ENCODE results near the gene CDC42BPB.

CDC42BPB gene

GRCh38 chr14:102909462-102909861, 147.9 kb downstream of the CDC42BPB start:
- H3K4me3 ChIP-seq (ENCODE audit: low read length in 2 of 2), result no peak overlapping the region
- H3K36me3 ChIP-seq (ENCODE audit: control insufficient read depth in 2 of 2, insufficient read depth in 2 of 2, low read length in 2 of 2), result peaks cover 4 to 9% of the 10 kb centered on the region in 2 donors
- H3K27me3 ChIP-seq (ENCODE audit: control insufficient read depth in 1 of 2, insufficient read depth in 2 of 2, low read length in 2 of 2), result no peaks in the 10 kb centered on the region
- H3K9ac ChIP-seq (ENCODE audit: low read length in 2 of 2), result no peak overlapping the region
- no peaks in the 10 kb centered on the region for H3K4me1 ChIP-seq (ENCODE audit: control insufficient read depth, insufficient read depth, low read length)
- no peaks in the 10 kb centered on the region for H3K9me3 ChIP-seq (ENCODE audit: control insufficient read depth in 2 of 2, low read length in 2 of 2)
- H3K27ac ChIP-seq (ENCODE audit: low read length), result no peak overlapping the region

GRCh38 chr14:102908766-102909455, 148.4 kb downstream of the CDC42BPB start:
- no peak overlapping the region for H3K27ac ChIP-seq (ENCODE audit: low read length)
- no peaks in the 10 kb centered on the region for H3K4me1 ChIP-seq (ENCODE audit: control insufficient read depth, insufficient read depth, low read length)
- no peak overlapping the region for H3K4me3 ChIP-seq (ENCODE audit: low read length in 2 of 2)
- H3K9me3 ChIP-seq (ENCODE audit: control insufficient read depth in 2 of 2, low read length in 2 of 2), result no peaks in the 10 kb centered on the region
- H3K9ac ChIP-seq (ENCODE audit: low read length in 2 of 2), result no peak overlapping the region
- peaks cover 4 to 10% of the 10 kb centered on the region in 2 donors for H3K36me3 ChIP-seq (ENCODE audit: control insufficient read depth in 2 of 2, insufficient read depth in 2 of 2, low read length in 2 of 2)
- H3K27me3 ChIP-seq (ENCODE audit: control insufficient read depth in 1 of 2, insufficient read depth in 2 of 2, low read length in 2 of 2), result no peaks in the 10 kb centered on the region

GRCh38 chr14:102907980-102908730, 149.2 kb downstream of the CDC42BPB start:
- H3K36me3 ChIP-seq (ENCODE audit: control insufficient read depth in 2 of 2, insufficient read depth in 2 of 2, low read length in 2 of 2), result peaks cover 4 to 11% of the 10 kb centered on the region in 2 donors
- no peak overlapping the region for H3K27ac ChIP-seq (ENCODE audit: low read length)
- H3K4me1 ChIP-seq (ENCODE audit: control insufficient read depth, insufficient read depth, low read length), result no peaks in the 10 kb centered on the region
- H3K27me3 ChIP-seq (ENCODE audit: control insufficient read depth in 1 of 2, insufficient read depth in 2 of 2, low read length in 2 of 2), result no peaks in the 10 kb centered on the region
- H3K9me3 ChIP-seq (ENCODE audit: control insufficient read depth in 2 of 2, low read length in 2 of 2), result no peaks in the 10 kb centered on the region
- no peak overlapping the region for H3K4me3 ChIP-seq (ENCODE audit: low read length in 2 of 2)
- H3K9ac ChIP-seq (ENCODE audit: low read length in 2 of 2), result no peak overlapping the region

GRCh38 chr14:102907303-102907844, 150.0 kb downstream of the CDC42BPB start:
- Histone ChIP-seq H3K9me3 (ENCODE audit: control insufficient read depth in 2 of 2, low read length in 2 of 2) (no peaks in the 10 kb centered on the region), H3K27ac (ENCODE audit: low read length) (no peak overlapping the region), H3K36me3 (ENCODE audit: control insufficient read depth in 2 of 2, insufficient read depth in 2 of 2, low read length in 2 of 2) (peaks cover 4 to 11% of the 10 kb centered on the region in 2 donors), H3K4me3 (ENCODE audit: low read length in 2 of 2) (no peak overlapping the region), H3K27me3 (ENCODE audit: control insufficient read depth in 1 of 2, insufficient read depth in 2 of 2, low read length in 2 of 2) (no peaks in the 10 kb centered on the region), H3K4me1 (ENCODE audit: control insufficient read depth, insufficient read depth, low read length) (no peaks in the 10 kb centered on the region), H3K9ac (ENCODE audit: low read length in 2 of 2) (no peak overlapping the region)

GRCh38 chr14:102906616-102907302, 150.6 kb downstream of the CDC42BPB start:
- Histone ChIP-seq H3K27ac (ENCODE audit: low read length) (no peak overlapping the region), H3K36me3 (ENCODE audit: control insufficient read depth in 2 of 2, insufficient read depth in 2 of 2, low read length in 2 of 2) (peaks cover 4 to 11% of the 10 kb centered on the region in 2 donors), H3K27me3 (ENCODE audit: control insufficient read depth in 1 of 2, insufficient read depth in 2 of 2, low read length in 2 of 2) (no peaks in the 10 kb centered on the region), H3K9ac (ENCODE audit: low read length in 2 of 2) (no peak overlapping the region), H3K4me1 (ENCODE audit: control insufficient read depth, insufficient read depth, low read length) (no peaks in the 10 kb centered on the region), H3K9me3 (ENCODE audit: control insufficient read depth in 2 of 2, low read length in 2 of 2) (no peaks in the 10 kb centered on the region), H3K4me3 (ENCODE audit: low read length in 2 of 2) (no peak overlapping the region)

GRCh38 chr14:102905116-102906108, 151.9 kb downstream of the CDC42BPB start:
- Histone ChIP-seq H3K27ac (ENCODE audit: low read length) (no peak overlapping the region), H3K9ac (ENCODE audit: low read length in 2 of 2) (no peak overlapping the region), H3K27me3 (ENCODE audit: control insufficient read depth in 1 of 2, insufficient read depth in 2 of 2, low read length in 2 of 2) (no peaks in the 10 kb centered on the region), H3K4me3 (ENCODE audit: low read length in 2 of 2) (no peak overlapping the region), H3K4me1 (ENCODE audit: control insufficient read depth, insufficient read depth, low read length) (no peaks in the 10 kb centered on the region), H3K36me3 (ENCODE audit: control insufficient read depth in 2 of 2, insufficient read depth in 2 of 2, low read length in 2 of 2) (peaks cover 4 to 11% of the 10 kb centered on the region in 2 donors), H3K9me3 (ENCODE audit: control insufficient read depth in 2 of 2, low read length in 2 of 2) (no peaks in the 10 kb centered on the region)

GRCh38 chr14:102903889-102904512, 153.3 kb downstream of the CDC42BPB start:
- Histone ChIP-seq H3K4me3 (ENCODE audit: low read length in 2 of 2) (no peak overlapping the region), H3K9me3 (ENCODE audit: control insufficient read depth in 2 of 2, low read length in 2 of 2) (no peaks in the 10 kb centered on the region), H3K36me3 (ENCODE audit: control insufficient read depth in 2 of 2, insufficient read depth in 2 of 2, low read length in 2 of 2) (peaks cover 4 to 9% of the 10 kb centered on the region in 2 donors), H3K9ac (ENCODE audit: low read length in 2 of 2) (no peak overlapping the region), H3K4me1 (ENCODE audit: control insufficient read depth, insufficient read depth, low read length) (no peaks in the 10 kb centered on the region), H3K27me3 (ENCODE audit: control insufficient read depth in 1 of 2, insufficient read depth in 2 of 2, low read length in 2 of 2) (no peaks in the 10 kb centered on the region), H3K27ac (ENCODE audit: low read length) (no peak overlapping the region)

GRCh38 chr14:102903248-102903888, 154.0 kb downstream of the CDC42BPB start:
- no peaks in the 10 kb centered on the region for H3K9me3 ChIP-seq (ENCODE audit: control insufficient read depth in 2 of 2, low read length in 2 of 2)
- H3K27ac ChIP-seq (ENCODE audit: low read length), result no peak overlapping the region
- H3K4me1 ChIP-seq (ENCODE audit: control insufficient read depth, insufficient read depth, low read length), result no peaks in the 10 kb centered on the region
- no peak overlapping the region for H3K9ac ChIP-seq (ENCODE audit: low read length in 2 of 2)
- H3K4me3 ChIP-seq (ENCODE audit: low read length in 2 of 2), result no peak overlapping the region
- H3K36me3 ChIP-seq (ENCODE audit: control insufficient read depth in 2 of 2, insufficient read depth in 2 of 2, low read length in 2 of 2), result peaks cover 6 to 9% of the 10 kb centered on the region in 2 donors
- no peaks in the 10 kb centered on the region for H3K27me3 ChIP-seq (ENCODE audit: control insufficient read depth in 1 of 2, insufficient read depth in 2 of 2, low read length in 2 of 2)

GRCh38 chr14:102902523-102903247, 154.7 kb downstream of the CDC42BPB start:
- Histone ChIP-seq H3K27me3 (ENCODE audit: control insufficient read depth in 1 of 2, insufficient read depth in 2 of 2, low read length in 2 of 2) (no peaks in the 10 kb centered on the region), H3K4me1 (ENCODE audit: control insufficient read depth, insufficient read depth, low read length) (no peaks in the 10 kb centered on the region), H3K36me3 (ENCODE audit: control insufficient read depth in 2 of 2, insufficient read depth in 2 of 2, low read length in 2 of 2) (peaks cover 7 to 9% of the 10 kb centered on the region in 2 donors), H3K4me3 (ENCODE audit: low read length in 2 of 2) (no peak overlapping the region), H3K9ac (ENCODE audit: low read length in 2 of 2) (no peak overlapping the region), H3K27ac (ENCODE audit: low read length) (no peak overlapping the region), H3K9me3 (ENCODE audit: control insufficient read depth in 2 of 2, low read length in 2 of 2) (no peaks in the 10 kb centered on the region)
